NCI-H2107 (cell line): Measurements from ENCODE around the gene SEC31B.

Experiments used
- DNase-seq: peaks from one replicate; lab custom pipeline; 2025; lab: John Stamatoyannopoulos, UW

The SEC31B gene

DNA sequence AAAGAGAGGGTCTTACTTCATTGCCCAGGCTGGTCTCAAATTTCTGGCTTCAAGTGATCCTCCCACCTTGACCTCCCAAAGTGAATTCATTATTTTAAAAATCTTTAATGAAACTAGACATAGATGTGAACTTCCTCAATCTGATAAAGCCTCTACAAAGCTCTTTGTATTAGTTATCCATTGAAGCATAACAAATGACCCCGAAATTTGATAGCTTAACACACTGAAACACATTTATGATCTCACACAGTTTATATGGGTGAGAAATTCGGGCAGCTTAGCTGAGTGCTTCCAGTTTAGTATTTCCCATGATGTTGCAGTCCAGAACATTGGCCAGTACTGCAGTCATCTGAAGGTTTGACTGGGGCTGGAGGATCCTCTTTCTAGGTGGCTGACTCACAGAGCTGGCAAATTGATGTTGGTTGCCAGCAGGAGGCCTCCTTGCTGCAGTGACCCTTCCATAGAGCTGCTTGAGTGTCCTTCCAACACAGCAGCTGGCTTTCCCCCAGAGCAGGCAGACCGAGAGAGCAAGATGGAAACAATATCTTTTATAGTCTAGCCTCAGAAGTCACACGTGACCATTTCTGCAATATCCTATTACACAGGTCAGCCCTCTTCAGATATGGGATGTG, 73.4 kb downstream of the SEC31B start:
- DNase-seq, result no peak

DNA sequence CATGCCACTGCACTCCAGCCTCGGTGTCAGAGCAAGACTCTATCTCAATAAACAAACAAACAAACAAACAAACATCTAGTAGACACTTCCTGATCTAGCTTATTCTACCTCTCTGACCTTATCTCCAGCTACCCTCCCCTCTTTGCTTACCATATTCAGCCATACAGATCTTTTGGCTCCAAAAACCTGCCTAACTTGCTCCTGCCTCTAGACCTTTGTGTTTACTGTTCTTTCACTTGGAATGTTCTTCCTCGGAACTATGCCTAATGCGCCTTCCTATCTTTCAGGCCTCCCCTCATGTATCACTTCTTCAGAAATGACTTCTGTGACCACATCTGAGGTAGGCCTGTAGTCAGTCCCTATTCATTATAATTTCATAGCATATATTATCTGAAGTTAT, 77.1 kb downstream of the SEC31B start:
- no peak for DNase-seq

DNA sequence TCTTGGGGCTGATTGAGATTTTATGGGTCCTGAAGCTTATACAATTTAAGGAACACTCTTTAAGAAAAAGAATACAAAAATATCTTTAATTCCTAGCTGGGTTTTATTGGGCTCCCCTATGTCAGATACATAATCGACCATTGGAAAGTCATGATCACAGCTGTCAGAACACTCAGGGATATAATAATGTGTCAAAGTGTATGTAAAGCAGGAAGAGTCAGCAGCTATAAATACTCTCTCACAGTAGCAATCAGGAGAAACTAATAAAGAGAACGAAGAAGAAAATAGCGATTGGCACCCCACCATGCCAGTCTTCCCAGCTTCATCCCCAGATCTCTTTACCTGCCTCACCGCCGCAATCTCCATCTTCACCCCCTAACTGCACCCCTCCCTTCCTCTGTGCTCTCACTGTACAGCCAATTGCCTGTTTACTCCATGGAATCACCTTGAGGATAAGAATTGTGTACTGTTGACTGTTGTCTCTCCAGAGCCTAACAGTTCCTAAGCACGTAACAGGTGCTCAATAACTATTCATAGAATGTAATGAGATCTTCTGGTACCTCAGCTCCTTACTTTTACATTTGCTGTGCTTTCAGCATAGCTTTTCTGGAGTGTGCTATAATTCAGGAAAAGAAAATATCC, 80.9 kb downstream of the SEC31B start:
- DNase-seq, result no peak
